GM23338 (cell line): ENCODE measurements around the gene KATNAL2. TPM values are rescaled to one million over a fixed set of nuclear protein-coding genes. Genes with fewer than 3 reads are reported as not detected.

Experiments used
- ATAC-seq: fragments of 200-7000 bp; cut with Tn5 transposase; 3 replicates; pipeline ENCODE4 v1.9.1; 2020
- DNase-seq: peaks from one replicate; pipeline ENCODE4 v3.0.0-alpha.2; 2015; ENCODE audit warnings: low spot score
- H2AFZ ChIP-seq: fragments of 200-600 bp; sonication (generic); 2 replicates; pipeline ENCODE4 v1.8.0; 2016; ENCODE audit warnings: antibody characterized with exemption, mild to moderate bottlenecking, moderate library complexity
- H3F3A ChIP-seq: fragments of 200-600 bp; sonication (generic); replicated peaks from 2 replicates; pipeline ENCODE4 v1.8.0; 2017; ENCODE audit warnings: antibody characterized with exemption, mixed run types, low read depth
- H3K27ac ChIP-seq: fragments of 200-600 bp; sonication (generic); 2 replicates; pipeline ENCODE4 v1.6.1; 2016; ENCODE audit warnings: low read depth
- H3K27me3 ChIP-seq: fragments of 200-600 bp; sonication (generic); 2 replicates; pipeline ENCODE4 v1.8.0; 2016; ENCODE audit warnings: mild to moderate bottlenecking, mixed run types, moderate library complexity; ENCODE audit not compliant: insufficient read depth
- H3K36me3 ChIP-seq: fragments of 200-600 bp; sonication (generic); 2 replicates; pipeline ENCODE4 v1.8.0; 2016; ENCODE audit warnings: mild to moderate bottlenecking; ENCODE audit not compliant: insufficient read depth
- H3K4me1 ChIP-seq: fragments of 200-600 bp; sonication (generic); 2 replicates; pipeline ENCODE4 v1.8.0; 2016; ENCODE audit warnings: mild to moderate bottlenecking, moderate library complexity; ENCODE audit not compliant: insufficient read depth
- H3K4me2 ChIP-seq: fragments of 200-600 bp; sonication (generic); 2 replicates; pipeline ENCODE4 v1.7.1; 2017; ENCODE audit warnings: mixed run types
- H3K4me3 ChIP-seq: fragments of 200-600 bp; sonication (generic); 2 replicates; pipeline ENCODE4 v1.6.1; 2016; ENCODE audit warnings: mixed run types
- H3K79me2 ChIP-seq: fragments of 200-600 bp; sonication (generic); replicated peaks from 2 replicates; pipeline ENCODE4 v1.8.0; 2017; ENCODE audit warnings: mild to moderate bottlenecking; ENCODE audit not compliant: insufficient read depth
- H3K9me2 ChIP-seq: fragments of 200-600 bp; sonication (generic); 2 replicates; pipeline ENCODE4 v1.8.0; 2017; ENCODE audit not compliant: insufficient read depth
- H4K20me1 ChIP-seq: fragments of 200-600 bp; sonication (generic); replicated peaks from 2 replicates; pipeline ENCODE4 v1.8.0; 2017; ENCODE audit warnings: mild to moderate bottlenecking; ENCODE audit not compliant: insufficient read depth
- H3K27ac Mint-ChIP-seq: 2 replicates; pipeline ENCODE4 v1.8.0; 2020; ENCODE audit warnings: inconsistent platforms, mild to moderate bottlenecking, moderate library complexity, mixed read lengths
- H3K27me3 Mint-ChIP-seq: 3 replicates; pipeline ENCODE4 v1.8.0; 2022; ENCODE audit warnings: low read depth, mild to moderate bottlenecking, moderate library complexity, mixed read lengths, inconsistent platforms; ENCODE audit not compliant: insufficient read depth, poor library complexity
- H3K36me3 Mint-ChIP-seq: 3 replicates; pipeline ENCODE4 v1.8.0; 2021; ENCODE audit warnings: low read depth, mild to moderate bottlenecking, inconsistent platforms, moderate library complexity, mixed read lengths
- H3K4me1 Mint-ChIP-seq: 3 replicates; pipeline ENCODE4 v1.8.0; 2020; ENCODE audit warnings: mild to moderate bottlenecking, inconsistent platforms, mixed read lengths
- H3K4me3 Mint-ChIP-seq: 3 replicates; pipeline ENCODE4 v1.8.0; 2021; ENCODE audit warnings: moderate library complexity, mild to moderate bottlenecking, inconsistent platforms, mixed read lengths
- H3K9me3 Mint-ChIP-seq: 3 replicates; pipeline ENCODE4 v1.8.0; 2020; ENCODE audit warnings: moderate library complexity, mild to moderate bottlenecking, inconsistent platforms, mixed read lengths
- CREB1 ChIP-seq: fragments of 250-450 bp; sonication (Bioruptor Pico); IDR thresholded peaks from 2 replicates; pipeline ENCODE4 v1.5.0; 2020; ENCODE audit warnings: low read depth, mild to moderate bottlenecking, moderate library complexity
- ETS1 ChIP-seq: IDR thresholded peaks from 2 replicates; pipeline ENCODE4 v1.6.1; 2016; ENCODE audit warnings: antibody characterized with exemption
- EZH2 ChIP-seq: fragments of 200-600 bp; sonication (generic); IDR thresholded peaks from one replicate; pipeline ENCODE4 v1.8.0; 2017; ENCODE audit warnings: antibody characterized with exemption, mild to moderate bottlenecking, low read depth; ENCODE audit not compliant: unreplicated experiment
- EZH2phosphoT487 ChIP-seq: fragments of 200-600 bp; sonication (generic); IDR thresholded peaks from one replicate; pipeline ENCODE4 v1.8.1; 2018; ENCODE audit warnings: antibody characterized with exemption; ENCODE audit not compliant: unreplicated experiment
- JUNB ChIP-seq: IDR thresholded peaks from one replicate; pipeline ENCODE4 v1.6.1; 2016; ENCODE audit warnings: antibody characterized with exemption; ENCODE audit not compliant: unreplicated experiment
- NANOG ChIP-seq: IDR thresholded peaks from 2 replicates; pipeline ENCODE4 v1.6.1; 2016; ENCODE audit warnings: antibody characterized with exemption, borderline replicate concordance
- POLR2AphosphoS5 ChIP-seq: IDR thresholded peaks from 2 replicates; pipeline ENCODE4 v1.6.1; 2016; ENCODE audit warnings: antibody characterized with exemption, low read depth
- REST ChIP-seq: IDR thresholded peaks from one replicate; pipeline ENCODE4 v1.6.1; 2018; ENCODE audit warnings: antibody characterized with exemption; ENCODE audit not compliant: unreplicated experiment
- ZNF114 ChIP-seq: fragments of 250-450 bp; sonication (Bioruptor Pico); IDR thresholded peaks from 2 replicates; pipeline ENCODE4 v1.5.0; 2020; ENCODE audit warnings: mild to moderate bottlenecking, moderate library complexity
- ZNF331 ChIP-seq: fragments of 250-450 bp; sonication (Bioruptor Pico); IDR thresholded peaks from 2 replicates; pipeline ENCODE4 v1.5.0; 2020; ENCODE audit warnings: low read depth, mild to moderate bottlenecking, moderate library complexity
- polyA plus RNA-seq: library from polyadenylated mRNA; unstranded; fragments of >200 nt; fragmentation: Nextera tagmentation; extraction: Ambion mirVana; gene quantifications from 2 replicates; pipeline ENCODE4 v1.2.1, GENCODE V29; 2016
- total RNA-seq: library from RNA; depleted of rRNA; stranded (reverse); fragments of >200 nt; shearing (Covaris generic); gene quantifications from 2 replicates; pipeline ENCODE4 v1.2.3, GENCODE V29; 2014
- TF ChIP-seq, protein P1 (sequence below), 2 experiments: fragments of 200-600 bp in 1 of 2; sonication (generic) in 1 of 2; conservative IDR thresholded peaks; 2 replicates each; pipeline versions ENCODE4 v1.5.1 to v1.6.1; 2016 to 2017; ENCODE audit warnings: antibody characterized with exemption in 2 of 2, low read depth in 2 of 2, mild to moderate bottlenecking in 2 of 2, moderate library complexity in 1 of 2
- TF ChIP-seq, protein P2 (sequence below): fragments of 250-450 bp; sonication (Bioruptor Pico); IDR thresholded peaks from 2 replicates; pipeline ENCODE4 v1.5.0; 2020; ENCODE audit warnings: mild to moderate bottlenecking, moderate library complexity

KATNAL2 gene
- total and polyA plus RNA-seq, 2 experiments from 2014 or later = 11.8 TPM

- Histone ChIP-seq H3K36me3 (peaks cover 18% of the 10 kb centered on the region), H3K27me3 (no peaks in the 10 kb centered on the region), H3K4me1 (peaks cover 17% of the 10 kb centered on the region), H2AFZ (no peak overlapping the region), H4K20me1 (peaks cover 11% of the 10 kb centered on the region; the same call in 1 of the 2 replicates), H3K27ac (no peak overlapping the region), H3K4me3 (no peak overlapping the region), H3K9me2 (no peaks in the 10 kb centered on the region), H3K79me2 (peaks cover 100% of the 10 kb centered on the region), H3K4me2 (no peak overlapping the region), H3F3A (no peaks in the 10 kb centered on the region)
- Mint-ChIP-seq H3K4me3 (no peak overlapping the region), H3K27me3 (no peaks in the 10 kb centered on the region), H3K9me3 (peaks cover 25% of the 10 kb centered on the region), H3K27ac (no peak overlapping the region; the same call in 1 of the 2 replicates), H3K36me3 (peaks cover 54% of the 10 kb centered on the region), H3K4me1 (peaks cover 18% of the 10 kb centered on the region)
- DNase-seq (no peak), ATAC-seq (no peak)
- TF ChIP-seq, protein P1, sequence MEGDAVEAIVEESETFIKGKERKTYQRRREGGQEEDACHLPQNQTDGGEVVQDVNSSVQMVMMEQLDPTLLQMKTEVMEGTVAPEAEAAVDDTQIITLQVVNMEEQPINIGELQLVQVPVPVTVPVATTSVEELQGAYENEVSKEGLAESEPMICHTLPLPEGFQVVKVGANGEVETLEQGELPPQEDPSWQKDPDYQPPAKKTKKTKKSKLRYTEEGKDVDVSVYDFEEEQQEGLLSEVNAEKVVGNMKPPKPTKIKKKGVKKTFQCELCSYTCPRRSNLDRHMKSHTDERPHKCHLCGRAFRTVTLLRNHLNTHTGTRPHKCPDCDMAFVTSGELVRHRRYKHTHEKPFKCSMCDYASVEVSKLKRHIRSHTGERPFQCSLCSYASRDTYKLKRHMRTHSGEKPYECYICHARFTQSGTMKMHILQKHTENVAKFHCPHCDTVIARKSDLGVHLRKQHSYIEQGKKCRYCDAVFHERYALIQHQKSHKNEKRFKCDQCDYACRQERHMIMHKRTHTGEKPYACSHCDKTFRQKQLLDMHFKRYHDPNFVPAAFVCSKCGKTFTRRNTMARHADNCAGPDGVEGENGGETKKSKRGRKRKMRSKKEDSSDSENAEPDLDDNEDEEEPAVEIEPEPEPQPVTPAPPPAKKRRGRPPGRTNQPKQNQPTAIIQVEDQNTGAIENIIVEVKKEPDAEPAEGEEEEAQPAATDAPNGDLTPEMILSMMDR (conservative IDR thresholded peaks at IDR 0.05; ENCODE audit: low read depth in 2 of 2) = no peak
- TF ChIP-seq ETS1 (no peak), REST (no peak), EZH2phosphoT487 (no peak), ZNF331 (CRISPR knock-in tag) (no peak), JUNB (no peak), NANOG (no peak), CREB1 (no peak), ZNF114 (CRISPR knock-in tag) (no peak), POLR2AphosphoS5 (no peak), EZH2 (no peak)
- TF ChIP-seq, protein P2, sequence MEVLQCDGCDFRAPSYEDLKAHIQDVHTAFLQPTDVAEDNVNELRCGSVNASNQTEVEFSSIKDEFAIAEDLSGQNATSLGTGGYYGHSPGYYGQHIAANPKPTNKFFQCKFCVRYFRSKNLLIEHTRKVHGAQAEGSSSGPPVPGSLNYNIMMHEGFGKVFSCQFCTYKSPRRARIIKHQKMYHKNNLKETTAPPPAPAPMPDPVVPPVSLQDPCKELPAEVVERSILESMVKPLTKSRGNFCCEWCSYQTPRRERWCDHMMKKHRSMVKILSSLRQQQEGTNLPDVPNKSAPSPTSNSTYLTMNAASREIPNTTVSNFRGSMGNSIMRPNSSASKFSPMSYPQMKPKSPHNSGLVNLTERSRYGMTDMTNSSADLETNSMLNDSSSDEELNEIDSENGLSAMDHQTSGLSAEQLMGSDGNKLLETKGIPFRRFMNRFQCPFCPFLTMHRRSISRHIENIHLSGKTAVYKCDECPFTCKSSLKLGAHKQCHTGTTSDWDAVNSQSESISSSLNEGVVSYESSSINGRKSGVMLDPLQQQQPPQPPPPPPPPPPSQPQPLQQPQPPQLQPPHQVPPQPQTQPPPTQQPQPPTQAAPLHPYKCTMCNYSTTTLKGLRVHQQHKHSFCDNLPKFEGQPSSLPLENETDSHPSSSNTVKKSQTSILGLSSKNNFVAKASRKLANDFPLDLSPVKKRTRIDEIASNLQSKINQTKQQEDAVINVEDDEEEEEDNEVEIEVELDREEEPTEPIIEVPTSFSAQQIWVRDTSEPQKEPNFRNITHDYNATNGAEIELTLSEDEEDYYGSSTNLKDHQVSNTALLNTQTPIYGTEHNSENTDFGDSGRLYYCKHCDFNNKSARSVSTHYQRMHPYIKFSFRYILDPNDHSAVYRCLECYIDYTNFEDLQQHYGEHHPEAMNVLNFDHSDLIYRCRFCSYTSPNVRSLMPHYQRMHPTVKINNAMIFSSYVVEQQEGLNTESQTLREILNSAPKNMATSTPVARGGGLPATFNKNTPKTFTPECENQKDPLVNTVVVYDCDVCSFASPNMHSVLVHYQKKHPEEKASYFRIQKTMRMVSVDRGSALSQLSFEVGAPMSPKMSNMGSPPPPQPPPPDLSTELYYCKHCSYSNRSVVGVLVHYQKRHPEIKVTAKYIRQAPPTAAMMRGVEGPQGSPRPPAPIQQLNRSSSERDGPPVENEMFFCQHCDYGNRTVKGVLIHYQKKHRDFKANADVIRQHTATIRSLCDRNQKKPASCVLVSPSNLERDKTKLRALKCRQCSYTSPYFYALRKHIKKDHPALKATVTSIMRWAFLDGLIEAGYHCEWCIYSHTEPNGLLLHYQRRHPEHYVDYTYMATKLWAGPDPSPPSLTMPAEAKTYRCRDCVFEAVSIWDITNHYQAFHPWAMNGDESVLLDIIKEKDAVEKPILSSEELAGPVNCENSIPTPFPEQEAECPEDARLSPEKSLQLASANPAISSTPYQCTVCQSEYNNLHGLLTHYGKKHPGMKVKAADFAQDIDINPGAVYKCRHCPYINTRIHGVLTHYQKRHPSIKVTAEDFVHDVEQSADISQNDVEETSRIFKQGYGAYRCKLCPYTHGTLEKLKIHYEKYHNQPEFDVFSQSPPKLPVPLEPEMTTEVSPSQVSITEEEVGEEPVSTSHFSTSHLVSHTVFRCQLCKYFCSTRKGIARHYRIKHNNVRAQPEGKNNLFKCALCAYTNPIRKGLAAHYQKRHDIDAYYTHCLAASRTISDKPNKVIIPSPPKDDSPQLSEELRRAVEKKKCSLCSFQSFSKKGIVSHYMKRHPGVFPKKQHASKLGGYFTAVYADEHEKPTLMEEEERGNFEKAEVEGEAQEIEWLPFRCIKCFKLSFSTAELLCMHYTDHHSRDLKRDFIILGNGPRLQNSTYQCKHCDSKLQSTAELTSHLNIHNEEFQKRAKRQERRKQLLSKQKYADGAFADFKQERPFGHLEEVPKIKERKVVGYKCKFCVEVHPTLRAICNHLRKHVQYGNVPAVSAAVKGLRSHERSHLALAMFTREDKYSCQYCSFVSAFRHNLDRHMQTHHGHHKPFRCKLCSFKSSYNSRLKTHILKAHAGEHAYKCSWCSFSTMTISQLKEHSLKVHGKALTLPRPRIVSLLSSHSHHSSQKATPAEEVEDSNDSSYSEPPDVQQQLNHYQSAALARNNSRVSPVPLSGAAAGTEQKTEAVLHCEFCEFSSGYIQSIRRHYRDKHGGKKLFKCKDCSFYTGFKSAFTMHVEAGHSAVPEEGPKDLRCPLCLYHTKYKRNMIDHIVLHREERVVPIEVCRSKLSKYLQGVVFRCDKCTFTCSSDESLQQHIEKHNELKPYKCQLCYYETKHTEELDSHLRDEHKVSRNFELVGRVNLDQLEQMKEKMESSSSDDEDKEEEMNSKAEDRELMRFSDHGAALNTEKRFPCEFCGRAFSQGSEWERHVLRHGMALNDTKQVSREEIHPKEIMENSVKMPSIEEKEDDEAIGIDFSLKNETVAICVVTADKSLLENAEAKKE = no peak
Observed at GRCh38 chr18:46893360-46893759, 24.0 kb upstream of the KATNAL2 start.
